B cell (primary cell): ENCODE measurements around the gene TMEM151A. TPM values are rescaled to one million over a fixed set of nuclear protein-coding genes. Genes with fewer than 3 reads are reported as not detected.

Source experiments
- ATAC-seq: fragments of 200-7000 bp; cut with Tn5 transposase; one replicate; pipeline ENCODE4 v1.10.0; 2021; ENCODE audit warnings: low read depth, mild to moderate bottlenecking, moderate number of reproducible peaks, moderate library complexity
- CTCF ChIA-PET: fragments of 350-600 bp; sonication (Branson Sonifier 250); formaldehyde crosslinking; loops from one replicate; lab custom pipeline; 2021; ENCODE audit warnings: antibody characterized with exemption, inconsistent platforms; lab: Charles Lee
- POLR2A ChIA-PET: fragments of 350-600 bp; sonication (Branson Sonifier 250); formaldehyde crosslinking; loops from one replicate; lab custom pipeline; 2021; ENCODE audit warnings: antibody characterized with exemption; lab: Charles Lee
- DNase-seq: peaks from one replicate; pipeline ENCODE4 v3.0.0; 2013
- H2AFZ ChIP-seq: 2 replicates; pipeline ENCODE4 v1.6.1; 2012; ENCODE audit warnings: mild to moderate bottlenecking, low read depth, low read length; ENCODE audit not compliant: insufficient read depth, poor library complexity, severe bottlenecking
- H3K27ac ChIP-seq, 2 donors: 1 replicate in 1 of 2; 2 replicates in 1 of 2; pipeline ENCODE4 v1.5.1; 2012 to 2013; ENCODE audit warnings: low read length in 2 of 2, mild to moderate bottlenecking in 2 of 2, moderate library complexity in 1 of 2
- H3K27me3 ChIP-seq, 4 experiments: fragments of 200-600 bp in 1 of 4; sonication (generic) in 1 of 4; replicated peaks in 1 of 4; 1 replicate in 2 of 4; 2 replicates in 2 of 4; pipeline versions ENCODE4 v1.6.1 to v1.7.0; 2013 to 2016; ENCODE audit warnings: low read length in 3 of 4, mild to moderate bottlenecking in 2 of 4, mixed read lengths in 1 of 4, moderate library complexity in 1 of 4; ENCODE audit not compliant: insufficient read depth in 4 of 4, control insufficient read depth in 3 of 4; ENCODE audit errors: control extremely low read depth in 1 of 4
- H3K36me3 ChIP-seq, 2 experiments: replicated peaks in 1 of 2; 1 replicate in 1 of 2; 2 replicates in 1 of 2; pipeline versions ENCODE4 v1.6.1 to v1.7.1; 2013; ENCODE audit warnings: low read length in 1 of 2; ENCODE audit not compliant: insufficient read depth in 2 of 2, control insufficient read depth in 1 of 2; ENCODE audit errors: control extremely low read depth in 1 of 2, extremely low read depth in 1 of 2
- H3K4me1 ChIP-seq, 2 donors: fragments of 200-600 bp in 1 of 2; sonication (generic) in 1 of 2; 1 replicate in 1 of 2; 2 replicates in 1 of 2; pipeline versions ENCODE4 v1.5.1 to v1.6.1; 2013 to 2017; ENCODE audit warnings: low read length in 2 of 2; ENCODE audit not compliant: control insufficient read depth in 2 of 2, insufficient read depth in 2 of 2
- H3K4me2 ChIP-seq: replicated peaks from 2 replicates; pipeline ENCODE3; 2012; ENCODE audit warnings: mild to moderate bottlenecking, low read depth, low read length; ENCODE audit not compliant: poor library complexity, severe bottlenecking
- H3K4me3 ChIP-seq, 5 experiments: fragments of 200-600 bp in 1 of 5; sonication (generic) in 1 of 5; 1 replicate in 3 of 5; 2 replicates in 2 of 5; pipeline versions ENCODE4 v1.5.1 to v1.7.0; 2011 to 2016; ENCODE audit warnings: low read length in 4 of 5, mild to moderate bottlenecking in 4 of 5, low read depth in 2 of 5, control low read depth in 1 of 5, moderate library complexity in 1 of 5; ENCODE audit not compliant: insufficient read depth in 1 of 5; ENCODE audit errors: control extremely low read depth in 1 of 5, extremely low read depth in 1 of 5
- H3K79me2 ChIP-seq: fragments of 200-600 bp; sonication (generic); one replicate; pipeline ENCODE4 v1.6.0; 2016; ENCODE audit warnings: low read length; ENCODE audit not compliant: control insufficient read depth, insufficient read depth
- H3K9ac ChIP-seq: fragments of 200-600 bp; sonication (generic); 2 replicates; pipeline ENCODE4 v1.6.1; 2017; ENCODE audit warnings: mild to moderate bottlenecking, low read length, moderate library complexity
- H3K9me3 ChIP-seq, 3 donors: one replicate each; pipeline versions ENCODE4 v1.6.1 to v1.7.1; 2013; ENCODE audit warnings: low read length in 2 of 3; ENCODE audit not compliant: control insufficient read depth in 2 of 3, insufficient read depth in 1 of 3; ENCODE audit errors: control extremely low read depth in 1 of 3
- H4K20me1 ChIP-seq: 2 replicates; pipeline ENCODE4 v1.6.0; 2012; ENCODE audit warnings: mild to moderate bottlenecking, low read length; ENCODE audit not compliant: insufficient read depth, control insufficient read depth, poor library complexity, severe bottlenecking
- H3K27ac Mint-ChIP-seq: one replicate; pipeline ENCODE4 v1.8.0; 2021; ENCODE audit warnings: mixed read lengths
- H3K27me3 Mint-ChIP-seq: one replicate; pipeline ENCODE4 v1.8.0; 2021; ENCODE audit warnings: mixed read lengths
- H3K4me1 Mint-ChIP-seq: one replicate; pipeline ENCODE4 v1.8.0; 2021; ENCODE audit warnings: mixed read lengths
- H3K4me3 Mint-ChIP-seq: one replicate; pipeline ENCODE4 v1.8.0; 2021; ENCODE audit warnings: mixed read lengths
- H3K9me3 Mint-ChIP-seq: one replicate; pipeline ENCODE4 v1.8.0; 2022; ENCODE audit warnings: mixed read lengths; ENCODE audit not compliant: insufficient read depth
- EZH2 ChIP-seq: IDR thresholded peaks from 2 replicates; pipeline ENCODE4 v1.6.1; 2012; ENCODE audit warnings: borderline replicate concordance, low read depth, mild to moderate bottlenecking, moderate library complexity, low read length; ENCODE audit not compliant: insufficient read depth, poor library complexity, severe bottlenecking
- WGBS: methylation state at CpG from one replicate; pipeline ENCODE4 v1.1.5; 2013; ENCODE audit warnings: missing lambda C conversion rate; ENCODE audit not compliant: insufficient coverage; 5-methylcytosine and 5-hydroxymethylcytosine counted together
- intact Hi-C: fragments of 100-400 bp; cut with micrococcal nuclease; formaldehyde crosslinking; loops from one replicate; pipeline ENCODE4 v1.10.0; 2022
- polyA plus RNA-seq: library from polyadenylated mRNA; depleted of rRNA; stranded (reverse); fragments of >200 nt; gene quantifications from 2 replicates; pipeline ENCODE4 v1.2.3, GENCODE V29; 2012
- total RNA-seq, 2 donors: library from RNA; stranded (reverse); fragments of 120-200 nt in 1 of 2; gene quantifications; 1 replicate in 1 of 2; 2 replicates in 1 of 2; pipeline versions ENCODE4 v1.2.3 to v1.2.4, GENCODE V29; 2013 to 2022
- TF ChIP-seq, protein P1 (sequence below): fragments of 200-600 bp; IDR thresholded peaks from one replicate; pipeline ENCODE4 v1.8.0; 2022; ENCODE audit warnings: antibody characterized with exemption, mild to moderate bottlenecking

TMEM151A gene
- total and polyA plus RNA-seq, 2 donors (not counting 1 experiment from before 2014, with no cell fraction given), result 0.17 to 1.1 TPM

- ChIA-PET POLR2A (interaction anchor here (2.0 kb wide), 1 partner anchor 25 kb away, joined by 4 read pairs; no protein-coding TSS in a partner anchor), CTCF (interaction anchor here (1.3 to 2.8 kb wide), 3 partner anchors 27 to 51 kb away, joined by 4 to 13 read pairs (median 8); no protein-coding TSS in a partner anchor)
- Histone ChIP-seq H3K27me3 (peaks cover 0 to 9% (median 3%) of the 10 kb centered on the region in 4 experiments), H3K36me3 (peaks cover 0 to 49% of the 10 kb centered on the region in 2 experiments), H3K9ac (no peak overlapping the region), H3K4me2 (no peak overlapping the region), H3K79me2 (peaks cover 4% of the 10 kb centered on the region), H3K9me3 (no peaks in the 10 kb centered on the region), H3K27ac (no peak overlapping the region), H3K4me1 (peaks cover 15 to 25% of the 10 kb centered on the region in 2 donors), H2AFZ (no peak overlapping the region), H3K4me3 (no peak overlapping the region), H4K20me1 (peaks cover 29% of the 10 kb centered on the region)
- DNase-seq (no peak), ATAC-seq (no peak)
- Mint-ChIP-seq H3K27me3 (no peaks in the 10 kb centered on the region), H3K4me3 (peak overlapping the region; percentile 84), H3K27ac (peak overlapping the region; percentile 26), H3K4me1 (peaks cover 21% of the 10 kb centered on the region), H3K9me3 (no peaks in the 10 kb centered on the region)
- TF ChIP-seq EZH2, result no peak
- TF ChIP-seq, protein P1, sequence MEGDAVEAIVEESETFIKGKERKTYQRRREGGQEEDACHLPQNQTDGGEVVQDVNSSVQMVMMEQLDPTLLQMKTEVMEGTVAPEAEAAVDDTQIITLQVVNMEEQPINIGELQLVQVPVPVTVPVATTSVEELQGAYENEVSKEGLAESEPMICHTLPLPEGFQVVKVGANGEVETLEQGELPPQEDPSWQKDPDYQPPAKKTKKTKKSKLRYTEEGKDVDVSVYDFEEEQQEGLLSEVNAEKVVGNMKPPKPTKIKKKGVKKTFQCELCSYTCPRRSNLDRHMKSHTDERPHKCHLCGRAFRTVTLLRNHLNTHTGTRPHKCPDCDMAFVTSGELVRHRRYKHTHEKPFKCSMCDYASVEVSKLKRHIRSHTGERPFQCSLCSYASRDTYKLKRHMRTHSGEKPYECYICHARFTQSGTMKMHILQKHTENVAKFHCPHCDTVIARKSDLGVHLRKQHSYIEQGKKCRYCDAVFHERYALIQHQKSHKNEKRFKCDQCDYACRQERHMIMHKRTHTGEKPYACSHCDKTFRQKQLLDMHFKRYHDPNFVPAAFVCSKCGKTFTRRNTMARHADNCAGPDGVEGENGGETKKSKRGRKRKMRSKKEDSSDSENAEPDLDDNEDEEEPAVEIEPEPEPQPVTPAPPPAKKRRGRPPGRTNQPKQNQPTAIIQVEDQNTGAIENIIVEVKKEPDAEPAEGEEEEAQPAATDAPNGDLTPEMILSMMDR, result no peak
- intact Hi-C loops, result no loop called here
- 85% methylated on average over 13 of the region's 18 CpGs for WGBS
These were observed 45.6 kb downstream of the TMEM151A start for GRCh38 chr11:66337103-66337899.
